Measurements from ENCODE around the gene IL13RA2.

DNA sequence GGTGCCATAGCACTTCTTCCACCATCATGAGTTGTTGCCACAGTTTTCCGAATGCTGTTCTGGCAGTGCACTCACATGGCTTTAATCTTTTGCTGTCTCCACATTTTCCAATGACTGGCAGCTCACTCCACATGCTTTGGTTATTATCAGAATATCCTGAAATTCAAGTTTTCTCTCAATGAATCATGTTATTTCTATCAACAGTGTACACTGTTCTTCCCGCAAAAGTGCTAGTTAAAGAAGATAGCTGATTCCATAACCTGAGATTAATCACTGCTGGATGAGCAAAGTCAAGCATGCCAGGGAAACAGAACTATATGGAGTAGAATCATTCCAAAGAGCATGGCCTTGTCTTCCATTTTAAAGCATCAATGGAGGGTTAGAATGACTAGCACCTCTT lies 14.6 kb upstream of the IL13RA2 start:
- TF ChIP-seq POLR2A (IDR thresholded peaks at IDR 0.05; ENCODE audit: borderline replicate concordance, extremely low read depth, insufficient read depth, insufficient read length) (no peak), POLR2AphosphoS5 (IDR thresholded peaks at IDR 0.05; ENCODE audit: low read depth, low read length) (no peak), EZH2 (IDR thresholded peaks at IDR 0.05) (no peak), SRF (IDR thresholded peaks at IDR 0.05; ENCODE audit: low read depth) (no peak), ELF1 (IDR thresholded peaks at IDR 0.05; ENCODE audit: borderline replicate concordance, low read depth) (no peak), EGR1 (IDR thresholded peaks at IDR 0.05; ENCODE audit: low read depth) (no peak), SP1 (IDR thresholded peaks at IDR 0.05; ENCODE audit: low read depth) (no peak), CBX3 (IDR thresholded peaks at IDR 0.05; ENCODE audit: low read depth) (no peak)
- TF ChIP-seq, protein P1, sequence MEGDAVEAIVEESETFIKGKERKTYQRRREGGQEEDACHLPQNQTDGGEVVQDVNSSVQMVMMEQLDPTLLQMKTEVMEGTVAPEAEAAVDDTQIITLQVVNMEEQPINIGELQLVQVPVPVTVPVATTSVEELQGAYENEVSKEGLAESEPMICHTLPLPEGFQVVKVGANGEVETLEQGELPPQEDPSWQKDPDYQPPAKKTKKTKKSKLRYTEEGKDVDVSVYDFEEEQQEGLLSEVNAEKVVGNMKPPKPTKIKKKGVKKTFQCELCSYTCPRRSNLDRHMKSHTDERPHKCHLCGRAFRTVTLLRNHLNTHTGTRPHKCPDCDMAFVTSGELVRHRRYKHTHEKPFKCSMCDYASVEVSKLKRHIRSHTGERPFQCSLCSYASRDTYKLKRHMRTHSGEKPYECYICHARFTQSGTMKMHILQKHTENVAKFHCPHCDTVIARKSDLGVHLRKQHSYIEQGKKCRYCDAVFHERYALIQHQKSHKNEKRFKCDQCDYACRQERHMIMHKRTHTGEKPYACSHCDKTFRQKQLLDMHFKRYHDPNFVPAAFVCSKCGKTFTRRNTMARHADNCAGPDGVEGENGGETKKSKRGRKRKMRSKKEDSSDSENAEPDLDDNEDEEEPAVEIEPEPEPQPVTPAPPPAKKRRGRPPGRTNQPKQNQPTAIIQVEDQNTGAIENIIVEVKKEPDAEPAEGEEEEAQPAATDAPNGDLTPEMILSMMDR (IDR thresholded peaks at IDR 0.05 in 2 of 3, conservative IDR thresholded peaks at IDR 0.05 in 1 of 3; ENCODE audit: borderline replicate concordance in 1 of 3, insufficient read depth in 1 of 3, low read depth in 2 of 3, low read length in 2 of 3): no peak
- TF ChIP-seq, protein P2, sequence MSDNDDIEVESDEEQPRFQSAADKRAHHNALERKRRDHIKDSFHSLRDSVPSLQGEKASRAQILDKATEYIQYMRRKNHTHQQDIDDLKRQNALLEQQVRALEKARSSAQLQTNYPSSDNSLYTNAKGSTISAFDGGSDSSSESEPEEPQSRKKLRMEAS (IDR thresholded peaks at IDR 0.05): no peak
- TF ChIP-seq, protein P3, sequence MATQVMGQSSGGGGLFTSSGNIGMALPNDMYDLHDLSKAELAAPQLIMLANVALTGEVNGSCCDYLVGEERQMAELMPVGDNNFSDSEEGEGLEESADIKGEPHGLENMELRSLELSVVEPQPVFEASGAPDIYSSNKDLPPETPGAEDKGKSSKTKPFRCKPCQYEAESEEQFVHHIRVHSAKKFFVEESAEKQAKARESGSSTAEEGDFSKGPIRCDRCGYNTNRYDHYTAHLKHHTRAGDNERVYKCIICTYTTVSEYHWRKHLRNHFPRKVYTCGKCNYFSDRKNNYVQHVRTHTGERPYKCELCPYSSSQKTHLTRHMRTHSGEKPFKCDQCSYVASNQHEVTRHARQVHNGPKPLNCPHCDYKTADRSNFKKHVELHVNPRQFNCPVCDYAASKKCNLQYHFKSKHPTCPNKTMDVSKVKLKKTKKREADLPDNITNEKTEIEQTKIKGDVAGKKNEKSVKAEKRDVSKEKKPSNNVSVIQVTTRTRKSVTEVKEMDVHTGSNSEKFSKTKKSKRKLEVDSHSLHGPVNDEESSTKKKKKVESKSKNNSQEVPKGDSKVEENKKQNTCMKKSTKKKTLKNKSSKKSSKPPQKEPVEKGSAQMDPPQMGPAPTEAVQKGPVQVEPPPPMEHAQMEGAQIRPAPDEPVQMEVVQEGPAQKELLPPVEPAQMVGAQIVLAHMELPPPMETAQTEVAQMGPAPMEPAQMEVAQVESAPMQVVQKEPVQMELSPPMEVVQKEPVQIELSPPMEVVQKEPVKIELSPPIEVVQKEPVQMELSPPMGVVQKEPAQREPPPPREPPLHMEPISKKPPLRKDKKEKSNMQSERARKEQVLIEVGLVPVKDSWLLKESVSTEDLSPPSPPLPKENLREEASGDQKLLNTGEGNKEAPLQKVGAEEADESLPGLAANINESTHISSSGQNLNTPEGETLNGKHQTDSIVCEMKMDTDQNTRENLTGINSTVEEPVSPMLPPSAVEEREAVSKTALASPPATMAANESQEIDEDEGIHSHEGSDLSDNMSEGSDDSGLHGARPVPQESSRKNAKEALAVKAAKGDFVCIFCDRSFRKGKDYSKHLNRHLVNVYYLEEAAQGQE (IDR thresholded peaks at IDR 0.05; ENCODE audit: low read depth): no peak

All from HCT116 (cell line).